Neuronal stem cell (in vitro differentiated cells): Measurements from ENCODE around the gene WEE1.

Experiments used
- DNase-seq: peaks from one replicate; pipeline ENCODE4 v3.0.0-alpha.2; 2013; ENCODE audit warnings: low spot score
- H2AFZ ChIP-seq: one replicate; pipeline ENCODE4 v1.6.1; 2013; ENCODE audit warnings: mild to moderate bottlenecking, low read length, inconsistent platforms
- H2AK5ac ChIP-seq: 2 replicates; pipeline ENCODE4 v1.6.1; 2013; ENCODE audit warnings: low read depth, mild to moderate bottlenecking, inconsistent platforms, low read length, moderate library complexity, mixed read lengths
- H2BK120ac ChIP-seq: 2 replicates; pipeline ENCODE4 v1.6.1; 2013; ENCODE audit warnings: low read depth, mild to moderate bottlenecking, inconsistent platforms, low read length, moderate library complexity, mixed read lengths
- H2BK12ac ChIP-seq: one replicate; pipeline ENCODE4 v1.6.1; 2013; ENCODE audit warnings: low read length, inconsistent platforms
- H2BK15ac ChIP-seq: 2 replicates; pipeline ENCODE4 v1.6.1; 2013; ENCODE audit warnings: mild to moderate bottlenecking, low read length, inconsistent platforms, mixed read lengths
- H2BK5ac ChIP-seq: one replicate; pipeline ENCODE4 v1.6.1; 2013; ENCODE audit warnings: inconsistent platforms, mild to moderate bottlenecking, low read length, moderate library complexity
- H3K14ac ChIP-seq: one replicate; pipeline ENCODE4 v1.6.1; 2013; ENCODE audit warnings: low read length, inconsistent platforms
- H3K18ac ChIP-seq: 2 replicates; pipeline ENCODE4 v1.6.1; 2013; ENCODE audit warnings: low read length, inconsistent platforms
- H3K23ac ChIP-seq: 2 replicates; pipeline ENCODE4 v1.6.1; 2013; ENCODE audit warnings: low read depth, mild to moderate bottlenecking, mixed read lengths, low read length, inconsistent platforms; ENCODE audit not compliant: poor library complexity
- H3K27ac ChIP-seq: replicated peaks from 3 replicates; pipeline ENCODE4 v1.5.1; 2013; ENCODE audit warnings: low read length, inconsistent platforms
- H3K27me3 ChIP-seq, 3 experiments: 2 replicates each; pipeline ENCODE4 v1.6.1; 2013; ENCODE audit warnings: low read length in 3 of 3, mild to moderate bottlenecking in 2 of 3, inconsistent platforms in 1 of 3, low read depth in 1 of 3, mixed read lengths in 1 of 3, moderate library complexity in 1 of 3; ENCODE audit not compliant: control insufficient read depth in 3 of 3, insufficient read depth in 3 of 3
- H3K36me3 ChIP-seq, 2 donors: replicated peaks in 1 of 2; 2 replicates each; pipeline ENCODE4 v1.6.1; 2013; ENCODE audit warnings: low read length in 2 of 2; ENCODE audit not compliant: control insufficient read depth in 2 of 2, insufficient read depth in 2 of 2
- H3K4ac ChIP-seq: 2 replicates; pipeline ENCODE4 v1.6.1; 2013; ENCODE audit warnings: inconsistent platforms, mild to moderate bottlenecking, low read length, moderate library complexity
- H3K4me1 ChIP-seq, 2 donors: 1 replicate in 1 of 2; 2 replicates in 1 of 2; pipeline ENCODE4 v1.6.1; 2013; ENCODE audit warnings: low read length in 2 of 2, low read depth in 1 of 2; ENCODE audit not compliant: control insufficient read depth in 2 of 2, insufficient read depth in 1 of 2
- H3K4me2 ChIP-seq: one replicate; pipeline ENCODE4 v1.6.1; 2013; ENCODE audit warnings: mild to moderate bottlenecking, low read length, inconsistent platforms; ENCODE audit not compliant: insufficient read depth, poor library complexity, severe bottlenecking
- H3K4me3 ChIP-seq, 2 donors: 2 replicates each; pipeline ENCODE4 v1.5.1; 2013; ENCODE audit warnings: low read length in 2 of 2, mild to moderate bottlenecking in 2 of 2, inconsistent platforms in 1 of 2, moderate library complexity in 1 of 2
- H3K79me1 ChIP-seq: one replicate; pipeline ENCODE4 v1.6.1; 2013; ENCODE audit warnings: low read depth, mild to moderate bottlenecking, inconsistent platforms, low read length, moderate library complexity
- H3K9ac ChIP-seq: one replicate; pipeline ENCODE4 v1.6.1; 2013; ENCODE audit warnings: mild to moderate bottlenecking, low read depth, low read length, inconsistent platforms; ENCODE audit not compliant: poor library complexity
- H3K9me3 ChIP-seq, 2 donors: replicated peaks in 1 of 2; 2 replicates each; pipeline versions ENCODE3 to v1.6.1; 2013; ENCODE audit warnings: low read length in 2 of 2, mild to moderate bottlenecking in 2 of 2, inconsistent platforms in 1 of 2, low read depth in 1 of 2, mixed read lengths in 1 of 2, moderate library complexity in 1 of 2; ENCODE audit not compliant: control insufficient read depth in 2 of 2, insufficient read depth in 1 of 2
- H4K8ac ChIP-seq: one replicate; pipeline ENCODE4 v1.6.1; 2013; ENCODE audit warnings: low read depth, mild to moderate bottlenecking, inconsistent platforms, low read length, moderate library complexity
- H4K91ac ChIP-seq: one replicate; pipeline ENCODE4 v1.6.1; 2013; ENCODE audit warnings: low read length, low read depth, mild to moderate bottlenecking, inconsistent platforms; ENCODE audit not compliant: poor library complexity
- WGBS, 2 donors: extraction: QIAGEN DNeasy Blood & Tissue Kit; methylation state at CpG; one replicate each; pipeline ENCODE4 v1.1.7; 2013; ENCODE audit warnings: missing lambda C conversion rate in 2 of 2, mixed read lengths in 1 of 2; ENCODE audit not compliant: insufficient read length in 2 of 2, insufficient replicate concordance in 1 of 2; ENCODE audit errors: extremely low coverage in 2 of 2; 5-methylcytosine and 5-hydroxymethylcytosine counted together

WEE1 gene

GRCh38 chr11:9594267-9595046, 21.0 kb downstream of the WEE1 start:
- WGBS, 2 donors = no CpG with 5 or more reads among the region's 11 CpGs
- Histone ChIP-seq H3K18ac (no peak overlapping the region), H3K4me2 (no peak overlapping the region), H2BK15ac (no peak overlapping the region), H3K4me3 (no peak overlapping the region), H3K9me3 (no peaks in the 10 kb centered on the region), H3K36me3 (peaks cover 0 to 14% of the 10 kb centered on the region in 2 donors), H4K91ac (no peak overlapping the region), H2BK5ac (no peak overlapping the region), H3K23ac (no peak overlapping the region), H3K14ac (no peak overlapping the region), H2AK5ac (no peak overlapping the region), H2BK120ac (no peak overlapping the region), H3K4ac (no peak overlapping the region), H2BK12ac (peak overlapping the region; percentile 5), H2AFZ (no peak overlapping the region), H3K27ac (no peak overlapping the region), H3K9ac (no peak overlapping the region), H4K8ac (no peak overlapping the region), H3K79me1 (no peaks in the 10 kb centered on the region), H3K4me1 (no peaks in the 10 kb centered on the region), H3K27me3 (no peaks in the 10 kb centered on the region)
- DNase-seq = no peak

DNA sequence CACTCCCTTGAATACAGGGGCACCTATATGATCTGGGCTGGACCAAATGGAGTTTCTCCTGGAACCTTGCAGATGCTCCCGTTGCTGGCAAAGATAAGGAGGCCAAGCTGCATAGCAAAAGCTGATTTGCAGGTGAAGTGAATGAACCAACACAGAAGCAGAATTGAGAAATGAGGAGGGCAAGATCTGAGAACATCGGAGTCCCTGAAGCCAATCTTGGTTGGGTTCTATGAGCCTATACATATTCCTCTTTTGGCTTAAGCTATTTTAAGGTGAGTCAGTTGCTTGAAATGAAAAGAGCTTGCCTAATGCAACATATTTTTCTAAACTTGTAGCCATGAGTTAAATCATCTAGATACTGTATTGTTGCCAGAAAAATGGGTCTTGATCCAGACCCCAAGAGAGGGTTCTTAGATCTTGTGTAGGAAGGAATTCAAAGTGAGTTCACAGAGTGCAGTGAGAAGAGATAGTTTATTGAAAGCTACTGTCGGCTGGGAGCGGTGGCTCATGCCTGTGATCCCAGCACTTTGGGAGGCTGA, 23.5 kb downstream of the WEE1 start:
- Histone ChIP-seq H3K79me1 (no peaks in the 10 kb centered on the region), H2BK12ac (no peak overlapping the region), H3K14ac (no peak overlapping the region), H2BK15ac (no peak overlapping the region), H3K4ac (no peak overlapping the region), H3K4me3 (no peak overlapping the region), H4K91ac (no peak overlapping the region), H2BK5ac (no peak overlapping the region), H3K9ac (no peak overlapping the region), H2AFZ (no peak overlapping the region), H3K27me3 (no peaks in the 10 kb centered on the region), H3K27ac (no peak overlapping the region), H4K8ac (no peak overlapping the region), H3K23ac (no peak overlapping the region), H3K4me2 (no peak overlapping the region), H3K36me3 (no peaks in the 10 kb centered on the region), H3K9me3 (no peaks in the 10 kb centered on the region), H3K4me1 (peaks cover 5% of the 10 kb centered on the region in 2 donors), H3K18ac (no peak overlapping the region), H2BK120ac (no peak overlapping the region), H2AK5ac (no peak overlapping the region)
- no peak for DNase-seq
- WGBS, 2 donors = no CpG with 5 or more reads among the region's 4 CpGs

DNA sequence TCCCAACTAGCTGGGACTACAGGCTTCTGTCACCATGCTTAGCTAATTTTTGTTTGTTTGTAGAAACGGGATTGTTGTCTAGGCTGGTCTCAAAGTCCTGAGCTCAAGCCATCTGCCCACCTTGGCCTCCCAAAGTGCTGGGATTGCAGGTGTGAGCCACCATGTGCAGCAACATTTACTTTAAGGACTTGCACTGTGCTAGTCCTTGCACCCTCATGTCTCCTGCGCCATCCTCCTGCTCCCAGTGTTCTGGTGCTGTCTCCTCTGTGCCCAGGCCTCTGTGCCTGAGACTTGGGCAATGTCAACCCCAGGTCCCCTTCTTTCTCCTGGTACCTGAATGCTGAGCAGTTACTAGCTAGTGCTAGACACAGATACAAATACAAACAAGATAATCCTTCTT, 26.7 kb downstream of the WEE1 start:
- H4K91ac ChIP-seq = no peak overlapping the region
- H3K18ac ChIP-seq = no peak overlapping the region
- H2BK120ac ChIP-seq = no peak overlapping the region
- no peak overlapping the region for H2BK5ac ChIP-seq
- H2AK5ac ChIP-seq = no peak overlapping the region
- H3K27ac ChIP-seq = no peak overlapping the region
- H3K4me1 ChIP-seq = peaks cover 5% of the 10 kb centered on the region in 2 donors
- no peak for DNase-seq
- no peak overlapping the region for H3K4me2 ChIP-seq
- no peak overlapping the region for H3K4me3 ChIP-seq
- no peaks in the 10 kb centered on the region for H3K9me3 ChIP-seq
- WGBS, 2 donors = no CpG with 5 or more reads among the region's 2 CpGs
- no peak overlapping the region for H3K14ac ChIP-seq
- H2BK12ac ChIP-seq = no peak overlapping the region
- no peaks in the 10 kb centered on the region for H3K36me3 ChIP-seq
- no peak overlapping the region for H2BK15ac ChIP-seq
- no peaks in the 10 kb centered on the region for H3K27me3 ChIP-seq
- H3K23ac ChIP-seq = no peak overlapping the region
- peaks cover 2% of the 10 kb centered on the region for H3K79me1 ChIP-seq
- H3K4ac ChIP-seq = no peak overlapping the region
- no peak overlapping the region for H2AFZ ChIP-seq
- H3K9ac ChIP-seq = no peak overlapping the region
- H4K8ac ChIP-seq = no peak overlapping the region

DNA sequence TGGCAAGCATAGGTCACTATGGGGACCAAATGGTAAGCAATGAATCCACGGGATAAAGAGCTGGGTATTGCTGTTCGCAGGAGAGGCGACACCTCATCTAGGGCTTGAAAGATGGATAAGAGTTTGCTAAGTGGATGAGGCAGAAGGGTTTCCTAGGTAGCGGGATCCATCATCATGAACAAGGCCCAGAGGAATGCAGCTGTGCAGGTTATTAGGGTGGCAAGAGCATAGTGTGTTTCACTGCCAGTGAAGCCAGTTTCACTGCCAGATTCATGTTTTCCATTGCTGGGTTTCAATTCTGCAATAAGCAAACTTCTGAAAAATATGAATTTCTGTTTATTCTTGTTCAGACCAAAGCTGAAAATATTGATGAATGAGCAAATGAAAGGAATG, 27.2 kb downstream of the WEE1 start:
- H3K27me3 ChIP-seq = no peaks in the 10 kb centered on the region
- no peak overlapping the region for H4K8ac ChIP-seq
- H2BK5ac ChIP-seq = no peak overlapping the region
- H4K91ac ChIP-seq = no peak overlapping the region
- H3K4me3 ChIP-seq = no peak overlapping the region
- no peak for DNase-seq
- no peaks in the 10 kb centered on the region for H3K9me3 ChIP-seq
- H2AFZ ChIP-seq = peak overlapping the region; percentile 86
- H3K4me1 ChIP-seq = peaks cover 5% of the 10 kb centered on the region in 2 donors
- H3K9ac ChIP-seq = no peak overlapping the region
- H3K18ac ChIP-seq = no peak overlapping the region
- H3K14ac ChIP-seq = no peak overlapping the region
- H3K4ac ChIP-seq = no peak overlapping the region
- no CpG with 5 or more reads among the region's 4 CpGs for WGBS, 2 donors
- H3K4me2 ChIP-seq = no peak overlapping the region
- H3K79me1 ChIP-seq = peaks cover 2% of the 10 kb centered on the region
- H3K27ac ChIP-seq = no peak overlapping the region
- H2AK5ac ChIP-seq = no peak overlapping the region
- no peak overlapping the region for H2BK12ac ChIP-seq
- no peak overlapping the region for H2BK15ac ChIP-seq
- no peak overlapping the region for H3K23ac ChIP-seq
- no peaks in the 10 kb centered on the region for H3K36me3 ChIP-seq
- no peak overlapping the region for H2BK120ac ChIP-seq
